ENCODE measurements around the gene PET100. TPM values are rescaled to one million over a fixed set of nuclear protein-coding genes. Genes with fewer than 3 reads are reported as not detected.

Gene PET100
- total and polyA plus RNA-seq, 10 of the 15 experiments (the other 5 are each of a cell fraction or from before 2014, with no cell fraction given): 47.0 to 462 (median 126) TPM

GRCh38 chr19:7638802-7639465, 9.3 kb downstream of the PET100 start:
- ChIA-PET CTCF (interaction anchor here (1.3 to 2.2 kb wide), 4 partner anchors 13 to 261 kb away, joined by 3 to 12 read pairs (median 6); no protein-coding TSS in a partner anchor), POLR2A (interaction anchor here (0.7 to 1.8 kb wide), 2 partner anchors 22 to 28 kb away, joined by 3 to 6 read pairs; no protein-coding TSS in a partner anchor), RAD21 (ENCODE audit: unreplicated experiment) (interaction anchor here (1.3 kb wide), 1 partner anchor 71 kb away, joined by 3 read pairs; no protein-coding TSS in a partner anchor), SMC1A (ENCODE audit: uncharacterized antibody, unreplicated experiment) (interaction anchor here (1.3 to 1.4 kb wide), 2 partner anchors 9 to 71 kb away, joined by 4 read pairs; partner anchors contain the start of genes PET100 and XAB2)
- H3K27me3 ChIP-seq (replicated peaks in 1 of 2; ENCODE audit: control insufficient read depth in 2 of 2, insufficient read depth in 2 of 2, low read length in 1 of 2): no peaks in the 10 kb centered on the region
- DNase-seq (ENCODE audit: low read depth, low spot score) (no peak), FAIRE-seq (no peak), ATAC-seq (no peak)
- in situ Hi-C loops (cut with MboI): no loop called here
- H3K4me2 ChIP-seq (ENCODE audit: control insufficient read depth, insufficient read depth): no peak overlapping the region
- BruUV-seq (replicated peaks): no TSS peak
- H3K9ac ChIP-seq (ENCODE audit: control insufficient read depth, insufficient read depth, low read length): no peak overlapping the region
- H3K4me3 ChIP-seq: no peak overlapping the region
- peaks cover 18% of the 10 kb centered on the region for H3K79me2 ChIP-seq (ENCODE audit: control insufficient read depth, insufficient read depth, low read length)
- H3K9me3 ChIP-seq (replicated peaks; ENCODE audit: control insufficient read depth, insufficient read depth, low read length): no peaks in the 10 kb centered on the region; the same call in 2 of the 3 replicates
- 91% methylated on average over 11 of the region's 12 CpGs for WGBS (ENCODE audit: insufficient coverage, insufficient replicate concordance, low lambda C conversion rate, missing lambda C conversion rate)
- peaks cover 14% of the 10 kb centered on the region for H3K4me1 ChIP-seq (ENCODE audit: control insufficient read depth, insufficient read depth, low read length)
- intact Hi-C loops (cut with micrococcal nuclease; ENCODE audit: unreplicated experiment): no loop called here
- H2AFZ ChIP-seq (ENCODE audit: control insufficient read depth, low read depth, low read length): no peak overlapping the region
- no peaks in the 10 kb centered on the region for H4K20me1 ChIP-seq (ENCODE audit: control insufficient read depth, insufficient read depth)
- peaks cover 0 to 7% of the 10 kb centered on the region in 2 experiments; a peak in 2 of 4 replicates for H3K36me3 ChIP-seq (ENCODE audit: control insufficient read depth in 2 of 2, insufficient read depth in 2 of 2, low read length in 1 of 2)
- H3K27ac ChIP-seq (ENCODE audit: control insufficient read depth, insufficient read depth): no peak overlapping the region
- no peak for TF ChIP-seq TBL1XR1 (IDR thresholded peaks at IDR 0.05; ENCODE audit: low read depth, low read length)
- TF ChIP-seq RUNX3 (IDR thresholded peaks at IDR 0.05; ENCODE audit: low read length): no peak
- TF ChIP-seq KLF5 (IDR thresholded peaks at IDR 0.05; ENCODE audit: partially characterized antibody): no peak
- no peak for TF ChIP-seq ZNF384 (IDR thresholded peaks at IDR 0.05; ENCODE audit: borderline replicate concordance, low read depth, low read length)
- no peak for TF ChIP-seq KDM1A (IDR thresholded peaks at IDR 0.05; ENCODE audit: borderline replicate concordance)
- no peak for TF ChIP-seq CHD4 (IDR thresholded peaks at IDR 0.05)
- TF ChIP-seq, protein P1, sequence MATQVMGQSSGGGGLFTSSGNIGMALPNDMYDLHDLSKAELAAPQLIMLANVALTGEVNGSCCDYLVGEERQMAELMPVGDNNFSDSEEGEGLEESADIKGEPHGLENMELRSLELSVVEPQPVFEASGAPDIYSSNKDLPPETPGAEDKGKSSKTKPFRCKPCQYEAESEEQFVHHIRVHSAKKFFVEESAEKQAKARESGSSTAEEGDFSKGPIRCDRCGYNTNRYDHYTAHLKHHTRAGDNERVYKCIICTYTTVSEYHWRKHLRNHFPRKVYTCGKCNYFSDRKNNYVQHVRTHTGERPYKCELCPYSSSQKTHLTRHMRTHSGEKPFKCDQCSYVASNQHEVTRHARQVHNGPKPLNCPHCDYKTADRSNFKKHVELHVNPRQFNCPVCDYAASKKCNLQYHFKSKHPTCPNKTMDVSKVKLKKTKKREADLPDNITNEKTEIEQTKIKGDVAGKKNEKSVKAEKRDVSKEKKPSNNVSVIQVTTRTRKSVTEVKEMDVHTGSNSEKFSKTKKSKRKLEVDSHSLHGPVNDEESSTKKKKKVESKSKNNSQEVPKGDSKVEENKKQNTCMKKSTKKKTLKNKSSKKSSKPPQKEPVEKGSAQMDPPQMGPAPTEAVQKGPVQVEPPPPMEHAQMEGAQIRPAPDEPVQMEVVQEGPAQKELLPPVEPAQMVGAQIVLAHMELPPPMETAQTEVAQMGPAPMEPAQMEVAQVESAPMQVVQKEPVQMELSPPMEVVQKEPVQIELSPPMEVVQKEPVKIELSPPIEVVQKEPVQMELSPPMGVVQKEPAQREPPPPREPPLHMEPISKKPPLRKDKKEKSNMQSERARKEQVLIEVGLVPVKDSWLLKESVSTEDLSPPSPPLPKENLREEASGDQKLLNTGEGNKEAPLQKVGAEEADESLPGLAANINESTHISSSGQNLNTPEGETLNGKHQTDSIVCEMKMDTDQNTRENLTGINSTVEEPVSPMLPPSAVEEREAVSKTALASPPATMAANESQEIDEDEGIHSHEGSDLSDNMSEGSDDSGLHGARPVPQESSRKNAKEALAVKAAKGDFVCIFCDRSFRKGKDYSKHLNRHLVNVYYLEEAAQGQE (IDR thresholded peaks at IDR 0.05; ENCODE audit: low read depth, low read length): no peak
- no peak for TF ChIP-seq CHD2 (IDR thresholded peaks at IDR 0.05; ENCODE audit: borderline replicate concordance, low read depth, low read length)
- TF ChIP-seq, protein P2, sequence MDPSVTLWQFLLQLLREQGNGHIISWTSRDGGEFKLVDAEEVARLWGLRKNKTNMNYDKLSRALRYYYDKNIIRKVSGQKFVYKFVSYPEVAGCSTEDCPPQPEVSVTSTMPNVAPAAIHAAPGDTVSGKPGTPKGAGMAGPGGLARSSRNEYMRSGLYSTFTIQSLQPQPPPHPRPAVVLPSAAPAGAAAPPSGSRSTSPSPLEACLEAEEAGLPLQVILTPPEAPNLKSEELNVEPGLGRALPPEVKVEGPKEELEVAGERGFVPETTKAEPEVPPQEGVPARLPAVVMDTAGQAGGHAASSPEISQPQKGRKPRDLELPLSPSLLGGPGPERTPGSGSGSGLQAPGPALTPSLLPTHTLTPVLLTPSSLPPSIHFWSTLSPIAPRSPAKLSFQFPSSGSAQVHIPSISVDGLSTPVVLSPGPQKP (IDR thresholded peaks at IDR 0.05; ENCODE audit: low read depth, low read length): no peak
- TF ChIP-seq, protein P3, sequence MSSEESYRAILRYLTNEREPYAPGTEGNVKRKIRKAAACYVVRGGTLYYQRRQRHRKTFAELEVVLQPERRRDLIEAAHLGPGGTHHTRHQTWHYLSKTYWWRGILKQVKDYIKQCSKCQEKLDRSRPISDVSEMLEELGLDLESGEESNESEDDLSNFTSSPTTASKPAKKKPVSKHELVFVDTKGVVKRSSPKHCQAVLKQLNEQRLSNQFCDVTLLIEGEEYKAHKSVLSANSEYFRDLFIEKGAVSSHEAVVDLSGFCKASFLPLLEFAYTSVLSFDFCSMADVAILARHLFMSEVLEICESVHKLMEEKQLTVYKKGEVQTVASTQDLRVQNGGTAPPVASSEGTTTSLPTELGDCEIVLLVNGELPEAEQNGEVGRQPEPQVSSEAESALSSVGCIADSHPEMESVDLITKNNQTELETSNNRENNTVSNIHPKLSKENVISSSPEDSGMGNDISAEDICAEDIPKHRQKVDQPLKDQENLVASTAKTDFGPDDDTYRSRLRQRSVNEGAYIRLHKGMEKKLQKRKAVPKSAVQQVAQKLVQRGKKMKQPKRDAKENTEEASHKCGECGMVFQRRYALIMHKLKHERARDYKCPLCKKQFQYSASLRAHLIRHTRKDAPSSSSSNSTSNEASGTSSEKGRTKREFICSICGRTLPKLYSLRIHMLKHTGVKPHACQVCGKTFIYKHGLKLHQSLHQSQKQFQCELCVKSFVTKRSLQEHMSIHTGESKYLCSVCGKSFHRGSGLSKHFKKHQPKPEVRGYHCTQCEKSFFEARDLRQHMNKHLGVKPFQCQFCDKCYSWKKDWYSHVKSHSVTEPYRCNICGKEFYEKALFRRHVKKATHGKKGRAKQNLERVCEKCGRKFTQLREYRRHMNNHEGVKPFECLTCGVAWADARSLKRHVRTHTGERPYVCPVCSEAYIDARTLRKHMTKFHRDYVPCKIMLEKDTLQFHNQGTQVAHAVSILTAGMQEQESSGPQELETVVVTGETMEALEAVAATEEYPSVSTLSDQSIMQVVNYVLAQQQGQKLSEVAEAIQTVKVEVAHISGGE (CRISPR knock-in tag; IDR thresholded peaks at IDR 0.05): no peak
- TF ChIP-seq BCLAF1 (IDR thresholded peaks at IDR 0.05): no peak
- TF ChIP-seq RBBP5 (conservative IDR thresholded peaks at IDR 0.05): no peak

Data from GM12878 (cell line).